ENCODE results near the gene DLL1.

The DLL1 gene

DNA sequence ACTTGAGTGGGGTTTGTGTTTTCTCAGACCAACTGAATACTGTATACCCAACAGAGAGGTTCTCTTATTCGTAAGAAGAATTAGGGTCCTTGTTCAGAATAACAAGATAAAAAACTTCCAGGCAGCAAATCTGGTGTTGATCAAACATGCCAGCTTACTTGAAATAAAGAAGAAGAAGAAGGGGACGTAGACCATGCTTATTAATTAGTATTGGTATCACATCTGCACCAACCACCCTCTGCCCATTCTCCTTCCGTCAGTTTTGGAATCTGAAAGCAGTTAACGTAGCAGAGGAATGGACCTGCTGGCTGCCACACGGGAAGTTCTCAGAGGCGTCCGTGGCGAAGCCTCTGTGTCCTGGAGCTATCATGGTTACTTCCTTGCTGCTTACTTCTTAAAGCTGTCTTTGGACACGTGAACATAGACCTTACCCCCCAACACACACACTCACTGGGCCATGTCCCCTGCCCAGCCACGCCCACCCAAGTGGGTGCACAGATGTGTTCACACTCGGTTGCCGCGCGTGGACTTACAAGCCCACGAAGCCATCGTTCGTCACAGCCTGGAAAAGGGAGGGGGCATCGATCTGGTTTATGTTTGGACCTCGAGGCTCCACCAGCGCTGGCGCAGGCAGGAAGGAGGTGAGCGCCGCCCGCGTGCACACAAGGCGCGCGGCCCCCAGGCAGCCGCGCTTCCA lies 4.1 kb upstream of the DLL1 start:
- DNase-seq = no peak

DNA sequence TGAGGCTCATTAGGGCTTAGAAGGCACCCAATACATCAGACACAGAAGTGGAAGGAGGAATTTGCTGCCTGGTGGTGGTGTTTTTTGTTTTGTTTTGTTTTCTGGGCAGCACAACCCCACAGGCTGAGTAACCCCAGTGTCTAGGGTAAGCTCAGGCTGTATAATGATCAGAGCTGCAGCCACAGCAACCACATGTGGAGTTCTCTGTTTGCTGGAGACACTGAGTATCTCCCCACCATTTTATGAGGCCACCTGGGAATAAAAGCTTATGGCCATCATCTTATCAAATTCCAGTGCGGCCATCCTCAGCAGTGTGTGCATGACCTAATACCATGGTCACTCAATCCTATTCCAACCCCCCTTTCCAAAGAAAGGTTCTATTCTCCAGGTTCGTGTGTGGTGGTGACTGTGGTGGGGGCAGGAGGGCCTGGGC lies 3.4 kb upstream of the DLL1 start:
- DNase-seq = no peak

DNA sequence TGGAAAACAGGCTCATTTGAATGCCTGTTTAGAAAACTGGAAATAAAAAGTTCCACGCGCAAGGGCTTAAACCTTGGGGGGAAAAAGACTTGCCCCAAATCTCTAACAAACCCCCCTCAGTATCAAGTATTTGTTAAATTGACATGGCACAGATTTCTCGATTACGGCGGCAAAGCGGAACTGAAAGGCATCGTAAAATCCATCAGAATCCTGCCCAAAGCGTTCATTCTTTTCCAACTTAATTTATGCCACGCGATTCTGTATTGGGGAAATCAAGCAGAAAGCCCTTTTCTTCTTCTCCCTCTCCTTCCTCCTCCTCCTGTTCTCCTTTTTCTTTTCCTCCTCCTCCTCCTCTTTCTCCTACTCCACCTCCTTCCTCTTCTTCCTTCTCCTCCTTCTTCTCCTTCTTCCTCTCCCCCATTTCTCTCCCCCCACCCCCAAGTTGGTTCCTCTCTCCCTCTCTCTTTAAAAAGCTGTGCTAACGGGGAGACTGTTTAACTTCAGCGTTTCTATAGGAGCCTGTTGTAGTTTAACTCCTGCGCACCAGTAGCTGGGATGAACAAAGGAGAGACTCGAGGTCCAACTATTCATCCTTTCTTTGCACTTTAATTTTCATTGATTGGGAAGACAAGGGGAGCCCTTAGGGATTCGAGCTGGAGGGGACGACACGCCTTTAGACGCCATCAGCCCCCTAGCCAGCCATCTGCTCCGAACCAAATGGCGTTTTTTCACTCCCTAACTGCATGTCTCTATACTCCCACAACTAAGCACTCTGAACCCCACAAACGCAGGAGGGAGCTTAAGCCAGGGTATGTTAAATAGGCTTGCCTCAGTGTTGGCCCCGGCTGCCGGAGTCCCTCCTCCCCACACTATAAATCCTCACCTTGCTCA lies 2.7 kb upstream of the DLL1 start:
- DNase-seq = no peak

DNA sequence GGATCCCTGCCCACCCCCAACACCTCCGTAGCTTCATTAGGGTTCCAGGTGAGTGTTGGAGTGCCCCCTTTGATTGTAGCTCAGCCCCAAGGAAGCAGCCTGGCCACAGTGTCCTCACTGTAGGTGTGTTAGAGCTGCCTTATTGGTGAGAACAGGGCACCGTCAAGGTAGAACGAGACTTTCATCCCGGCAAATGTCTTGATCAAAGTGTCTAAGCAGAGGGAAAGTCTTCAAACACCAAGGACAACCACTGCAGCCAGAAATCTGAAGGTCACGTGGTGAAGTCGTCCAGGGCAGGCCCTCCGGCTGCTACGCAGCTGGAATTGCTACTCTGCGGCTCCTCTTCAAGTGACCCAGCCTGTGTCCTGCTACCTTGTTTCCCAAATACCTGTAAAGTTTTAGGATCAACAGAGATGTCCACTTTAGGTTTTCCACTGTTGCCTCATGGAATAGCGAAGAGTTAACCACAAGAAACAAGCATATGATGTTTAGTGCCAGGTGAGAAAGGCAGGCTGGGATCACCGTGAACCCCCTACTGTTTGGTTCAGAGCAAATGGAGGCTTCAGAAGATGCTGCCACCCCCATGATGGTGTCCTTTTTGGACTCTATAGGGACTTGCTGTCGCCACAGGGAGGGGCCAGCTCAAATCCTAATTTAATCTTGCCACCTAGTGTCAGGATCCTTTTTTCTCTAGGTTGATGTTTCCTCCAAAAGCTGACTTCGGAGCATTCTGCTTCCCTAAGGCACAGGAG lies 1.7 kb upstream of the DLL1 start:
- no peak for DNase-seq

DNA sequence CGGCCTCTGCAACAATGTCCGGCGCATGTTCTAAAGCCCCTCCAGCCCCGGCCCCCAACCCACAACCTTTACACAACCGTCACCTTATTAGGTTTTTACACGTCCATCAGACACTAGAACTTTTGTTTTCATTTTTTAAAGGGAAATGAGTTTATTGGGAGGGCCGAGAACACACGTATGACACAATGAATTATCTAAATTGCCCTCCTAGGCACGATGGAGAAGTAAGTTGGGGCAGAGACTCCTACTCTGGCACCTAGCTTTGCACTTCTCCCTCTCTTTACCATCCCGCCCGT lies 1.2 kb upstream of the DLL1 start:
- no peak for DNase-seq

DNA sequence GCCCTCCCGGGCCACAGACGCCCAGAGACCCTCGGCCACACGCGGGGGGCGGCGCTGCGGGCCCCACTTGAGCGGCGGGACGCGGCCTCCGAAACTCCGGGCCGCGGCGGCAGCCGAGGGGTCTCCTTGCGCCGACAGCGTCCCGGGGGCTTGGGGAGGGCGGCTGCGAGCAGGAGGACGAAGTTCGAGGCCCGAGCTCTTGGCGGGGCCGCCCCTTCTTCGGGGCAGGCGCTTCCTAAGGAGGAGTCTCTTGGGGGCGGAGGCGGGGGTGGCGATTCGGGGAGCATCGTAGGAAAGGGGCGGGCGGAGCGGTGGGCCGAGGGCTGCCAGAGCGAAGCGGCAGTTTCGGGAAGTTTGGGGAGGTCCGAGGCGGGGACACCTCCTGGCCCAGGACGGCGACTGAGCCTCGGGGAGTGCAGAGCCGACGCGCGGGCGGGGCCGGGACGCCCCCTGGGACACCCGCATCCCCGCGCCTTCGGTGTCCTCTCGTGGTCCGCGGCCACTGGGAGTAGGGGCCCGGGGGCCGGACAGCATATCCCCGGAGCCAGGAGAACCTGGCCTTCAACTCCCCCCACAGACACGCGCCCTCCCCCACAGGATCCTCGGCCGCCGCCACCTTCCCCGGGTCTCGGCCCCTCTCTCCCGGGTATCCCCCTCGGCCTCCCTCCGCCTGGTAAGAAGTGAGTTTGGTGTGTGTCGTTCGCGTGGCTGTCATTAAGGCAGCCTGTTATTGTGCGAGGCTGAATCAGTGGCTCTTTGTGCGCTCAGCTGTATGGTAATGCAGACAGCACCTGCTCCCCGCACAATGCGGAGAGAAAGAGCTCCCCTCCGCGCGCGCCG lies 613 bp upstream of the DLL1 start:
- DNase-seq = peak; percentile 62

DNA sequence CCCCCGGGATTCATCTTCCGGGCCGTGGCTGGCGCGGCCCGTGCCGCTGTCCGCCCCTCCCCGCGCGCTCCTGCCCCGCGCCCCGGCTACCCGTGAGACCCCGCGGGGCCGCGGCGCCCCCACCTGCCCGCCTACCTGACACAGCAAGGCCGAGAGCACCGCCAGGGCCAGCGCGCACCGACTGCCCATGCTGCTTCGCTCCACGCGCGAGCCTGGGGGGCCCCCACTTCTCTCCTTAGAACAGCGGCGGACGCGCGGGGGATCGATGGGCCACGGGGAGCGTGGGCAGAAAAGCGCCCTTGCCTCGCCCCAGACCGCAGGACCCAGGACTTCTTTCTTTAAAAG lies 955 bp downstream of the DLL1 start:
- DNase-seq = no peak

DNA sequence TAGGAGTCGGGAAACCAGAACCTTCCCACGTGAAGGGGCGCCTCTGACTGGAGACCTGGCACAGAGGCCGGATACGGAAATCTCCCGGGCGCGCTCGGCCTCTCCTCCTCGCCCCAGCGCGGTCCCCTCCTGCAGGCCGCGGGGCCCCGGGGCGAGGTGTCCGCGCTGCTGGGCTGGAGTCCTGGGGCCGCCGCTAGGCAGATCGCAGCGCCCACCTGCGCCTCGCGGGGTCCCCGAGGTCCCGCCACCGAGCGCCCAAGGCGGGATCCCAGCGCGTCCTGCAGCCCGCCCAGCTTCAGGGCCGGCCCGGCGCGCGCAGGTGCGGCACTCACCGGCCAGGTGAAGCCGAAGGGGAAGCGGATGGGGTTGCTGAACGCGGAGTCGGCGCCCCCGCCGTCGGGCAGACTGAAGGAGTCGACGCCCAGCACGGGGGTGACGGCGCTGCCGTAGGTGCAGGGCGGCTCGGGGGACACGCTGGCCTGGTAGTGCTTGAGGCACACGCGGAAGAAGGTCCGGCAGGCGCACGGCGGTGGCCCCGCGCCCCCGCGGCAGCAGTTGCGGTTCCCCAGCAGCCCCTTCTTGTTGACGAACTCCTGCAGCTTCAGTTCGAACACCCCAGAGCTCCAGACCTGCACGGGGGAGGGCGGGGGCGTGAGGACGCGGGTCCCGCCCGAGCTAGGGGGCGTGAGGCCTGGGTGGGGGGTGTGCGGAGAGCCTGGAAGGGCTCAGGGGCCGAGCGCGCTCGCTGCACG lies 1.5 kb downstream of the DLL1 start:
- DNase-seq = no peak

DNA sequence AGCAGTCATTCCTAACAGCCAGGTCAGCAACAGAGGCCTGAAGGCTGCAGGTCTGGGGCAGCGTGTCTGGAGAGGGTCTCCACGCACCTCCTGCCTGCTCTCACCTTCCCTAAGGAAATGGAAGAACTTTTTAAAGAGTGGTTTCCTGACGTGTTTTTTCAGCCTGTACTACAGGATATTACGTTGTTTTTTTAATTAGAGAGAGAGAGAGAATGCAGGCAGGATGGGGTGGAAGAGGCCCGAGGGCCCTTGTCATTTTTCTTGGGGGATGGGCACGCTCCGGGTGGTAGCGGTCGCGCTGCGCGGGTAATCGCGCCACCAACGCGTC lies 2.1 kb downstream of the DLL1 start:
- DNase-seq = no peak

DNA sequence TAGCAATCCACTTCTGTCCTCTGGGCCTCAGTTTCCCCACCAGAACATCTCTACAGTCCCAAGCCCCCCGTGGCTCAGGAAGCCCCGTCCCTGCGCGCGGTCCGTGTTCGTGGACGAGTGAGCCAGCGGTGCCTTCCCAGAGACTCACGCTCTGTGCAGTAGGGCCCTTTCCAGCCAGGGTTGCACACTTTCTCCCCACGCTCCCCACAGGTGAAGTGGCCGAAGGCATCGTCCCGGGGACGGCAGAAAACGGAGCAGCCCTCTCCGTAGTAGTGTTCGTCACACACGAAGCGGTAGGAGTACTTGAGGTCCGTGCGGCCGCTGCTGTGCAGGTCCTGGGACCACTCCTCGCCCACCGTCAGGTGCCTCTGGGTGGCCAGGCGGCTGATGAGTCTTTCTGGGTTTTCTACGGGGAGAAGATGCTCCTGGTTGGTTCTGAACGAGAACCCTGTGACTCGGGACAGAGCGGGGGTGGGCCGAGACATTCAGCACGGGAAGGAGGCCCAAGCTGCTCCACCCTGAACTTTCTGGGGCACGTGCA lies 2.7 kb downstream of the DLL1 start:
- DNase-seq = no peak

DNA sequence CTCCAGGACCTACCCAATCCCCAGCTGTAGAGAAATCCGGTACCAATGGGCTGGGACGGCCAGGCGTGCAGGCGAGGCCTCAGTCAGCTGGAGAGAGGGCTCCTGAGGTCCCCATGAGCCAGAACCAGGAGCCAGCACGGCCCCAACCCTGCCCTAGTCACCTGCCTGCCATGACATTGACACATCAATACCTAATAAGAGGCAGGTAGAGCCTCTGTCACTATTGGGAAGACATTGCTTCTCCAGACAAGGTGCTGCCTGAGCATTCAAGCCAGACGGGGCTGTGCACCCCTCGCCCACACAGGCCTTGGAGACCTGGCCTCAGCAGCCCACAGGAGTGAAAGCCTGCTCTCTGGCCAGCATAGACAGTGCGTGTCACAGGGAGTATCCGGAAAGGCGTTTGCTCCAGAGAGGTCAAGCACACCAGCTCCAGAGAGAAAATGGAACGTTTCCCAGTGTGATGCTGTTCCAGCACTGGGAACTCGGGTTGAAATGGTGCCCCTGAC lies 3.5 kb downstream of the DLL1 start:
- DNase-seq = no peak

DNA sequence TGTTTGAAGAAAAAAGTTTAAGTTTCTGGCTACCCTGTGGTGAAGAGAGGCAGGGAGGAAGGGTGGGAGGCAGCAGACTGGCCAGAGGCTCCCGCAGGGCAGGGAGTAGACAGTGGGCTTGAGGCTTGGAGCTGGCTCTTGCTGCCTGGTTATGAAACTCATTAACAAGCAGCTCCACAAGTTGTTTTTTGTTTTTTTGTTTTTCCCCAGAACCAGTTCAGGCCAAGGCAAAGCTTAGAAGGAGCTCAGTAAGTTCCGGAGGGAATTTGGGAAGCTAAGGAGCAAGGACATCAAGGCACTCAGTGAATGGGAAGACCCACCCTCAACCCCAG lies 4.0 kb downstream of the DLL1 start:
- DNase-seq = no peak

DNA sequence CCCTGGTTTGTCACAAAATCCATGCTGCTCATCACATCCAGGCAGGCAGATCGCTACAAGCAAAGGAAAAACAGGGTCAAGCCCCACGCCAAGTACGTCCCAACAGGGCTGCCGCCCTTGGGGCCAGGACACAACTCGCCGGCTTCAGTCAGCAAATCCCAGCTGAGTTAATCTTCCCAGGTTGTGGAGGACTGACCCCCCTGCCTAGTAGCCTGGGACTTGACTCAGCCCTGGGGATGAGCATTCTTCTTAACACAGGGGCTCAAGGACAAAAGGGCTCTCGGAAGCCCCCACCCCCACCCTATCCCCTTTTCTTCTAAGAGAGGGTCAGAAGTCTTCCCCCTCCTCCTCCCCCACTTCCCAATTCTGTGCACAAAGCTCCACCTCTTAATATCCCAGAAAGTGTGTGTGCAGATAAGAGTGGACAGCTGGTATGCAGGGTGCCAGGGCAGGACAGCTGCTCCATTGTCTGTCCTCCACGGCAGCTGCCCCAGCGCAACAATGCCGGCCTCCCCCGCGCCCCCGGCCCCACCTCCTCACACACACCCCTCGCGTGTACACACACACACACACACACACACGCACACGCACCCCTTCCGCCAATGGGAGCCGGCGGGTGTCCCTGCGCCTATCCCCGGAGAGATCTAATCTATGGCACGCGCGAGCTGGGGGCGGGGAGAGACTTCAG lies 4.5 kb downstream of the DLL1 start:
- DNase-seq = no peak

DNA sequence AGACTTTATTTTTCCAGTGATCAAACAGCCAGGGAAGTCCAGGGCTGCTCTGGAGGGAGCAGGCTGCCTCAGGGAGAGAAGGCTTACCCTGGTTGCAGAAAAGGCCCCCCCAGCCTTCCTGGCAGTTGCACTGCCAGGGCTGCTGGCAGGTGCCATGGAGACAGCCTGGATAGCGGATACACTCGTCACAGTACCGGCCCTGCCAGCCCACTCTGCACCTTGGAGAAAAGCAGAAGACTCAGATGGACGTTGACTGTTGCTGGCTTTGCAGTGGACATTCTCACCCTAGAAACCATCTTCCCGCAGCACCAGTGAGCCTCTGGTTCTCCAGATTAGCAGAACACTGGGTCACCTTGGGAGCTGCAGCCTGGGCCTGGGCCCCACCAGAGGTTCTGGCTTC lies 5.4 kb downstream of the DLL1 start:
- no peak for DNase-seq

DNA sequence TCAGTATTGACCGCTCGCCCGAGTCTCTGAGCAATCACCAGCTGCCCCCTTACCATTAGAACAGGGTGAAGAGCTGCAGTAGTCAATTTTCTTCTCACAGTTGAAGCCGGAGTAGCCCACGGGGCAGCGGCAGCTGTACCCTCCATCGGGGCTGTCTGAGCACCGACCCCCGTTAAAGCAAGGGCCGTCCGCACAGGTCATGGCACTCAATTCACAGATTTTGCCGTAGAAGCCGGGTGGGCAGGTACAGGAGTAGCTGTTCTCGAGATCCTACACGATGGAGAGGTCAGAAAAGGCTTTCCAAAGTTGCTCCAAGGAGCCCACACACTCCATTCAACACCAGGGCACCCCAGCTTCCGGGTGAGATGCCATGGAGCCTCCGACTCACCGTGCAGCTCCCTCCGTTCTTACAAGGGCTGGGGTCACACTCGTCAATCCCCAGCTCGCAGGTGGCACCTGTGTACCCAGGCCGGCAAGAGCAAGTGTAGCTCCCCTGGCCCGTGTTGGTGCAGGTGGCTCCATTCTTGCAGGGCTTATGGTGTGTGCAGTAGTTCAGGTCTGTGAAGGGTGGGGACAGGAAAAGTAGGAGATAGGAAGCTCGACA lies 5.9 kb downstream of the DLL1 start:
- DNase-seq = no peak

DNA sequence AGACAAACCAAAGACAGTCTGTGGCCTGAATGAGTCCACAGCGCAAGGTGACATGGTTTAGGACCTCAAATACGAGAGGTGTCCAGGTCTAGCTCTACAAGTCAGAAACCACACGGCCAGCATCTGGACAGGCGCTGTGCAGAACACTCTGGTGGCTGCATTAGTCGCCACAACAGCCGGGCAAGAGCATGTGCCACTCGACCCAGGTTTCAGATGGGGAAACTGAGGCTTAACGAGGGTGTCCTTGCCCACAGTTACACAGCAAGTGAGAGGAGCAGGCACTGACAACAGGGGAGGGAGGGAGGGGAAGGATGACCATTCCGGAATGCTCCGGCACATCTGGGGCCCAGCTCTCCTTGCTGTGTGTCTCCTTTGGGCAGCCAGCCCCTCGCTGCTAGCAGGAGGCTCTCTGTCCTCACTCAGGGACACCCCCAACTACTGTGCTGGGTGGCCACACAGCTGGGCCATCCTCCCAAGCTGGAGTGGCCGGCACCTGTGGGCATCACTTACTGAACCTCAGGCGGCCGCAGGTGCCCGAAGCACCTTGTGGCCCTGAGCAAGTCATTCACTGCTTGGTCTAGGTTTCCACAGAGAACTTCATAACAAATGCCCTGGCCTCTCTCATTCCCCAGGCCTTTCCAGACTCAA lies 6.6 kb downstream of the DLL1 start:
- DNase-seq = no peak

DNA sequence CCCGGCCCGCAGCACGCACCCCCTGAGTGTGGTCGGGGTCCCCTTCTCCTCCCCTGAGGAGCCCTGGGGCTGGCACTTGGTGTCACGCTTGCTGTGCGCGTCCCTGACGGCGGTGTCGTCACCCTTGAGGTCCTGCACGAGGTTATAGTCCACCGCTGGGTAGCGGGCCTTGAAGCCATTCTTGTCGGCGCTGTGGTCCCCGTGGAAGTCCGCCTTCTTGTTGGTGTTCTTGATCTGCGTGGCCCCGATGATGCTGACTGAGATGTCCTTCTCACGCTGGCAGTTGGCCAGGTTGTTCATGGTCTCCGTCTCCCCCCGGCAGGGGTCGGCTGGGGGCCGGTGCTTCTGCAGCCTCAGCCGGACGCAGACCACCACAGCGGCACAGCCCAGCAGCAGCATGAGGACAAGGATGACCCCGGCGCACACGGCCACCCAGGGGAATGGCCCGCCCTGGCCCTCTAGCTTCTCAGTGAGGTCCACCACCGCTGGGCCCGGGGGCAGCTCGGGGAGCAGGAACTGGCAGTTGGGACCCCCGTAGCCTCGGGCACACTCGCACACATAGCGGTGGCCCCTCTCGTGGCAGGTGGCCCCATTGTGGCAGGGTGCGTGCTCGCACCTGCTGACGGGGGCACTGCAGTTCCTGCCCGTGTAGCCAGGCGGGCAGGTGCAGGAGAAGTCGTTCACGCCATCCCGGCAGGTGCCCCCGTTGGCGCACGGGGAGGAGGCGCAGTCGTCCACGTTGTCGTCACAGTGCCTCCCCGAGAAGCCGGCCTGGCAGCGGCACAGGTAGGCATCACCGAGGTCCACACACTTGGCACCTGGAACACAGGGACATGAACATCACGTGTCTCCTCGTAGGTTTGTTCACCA lies 7.4 kb downstream of the DLL1 start:
- DNase-seq = no peak

DNA sequence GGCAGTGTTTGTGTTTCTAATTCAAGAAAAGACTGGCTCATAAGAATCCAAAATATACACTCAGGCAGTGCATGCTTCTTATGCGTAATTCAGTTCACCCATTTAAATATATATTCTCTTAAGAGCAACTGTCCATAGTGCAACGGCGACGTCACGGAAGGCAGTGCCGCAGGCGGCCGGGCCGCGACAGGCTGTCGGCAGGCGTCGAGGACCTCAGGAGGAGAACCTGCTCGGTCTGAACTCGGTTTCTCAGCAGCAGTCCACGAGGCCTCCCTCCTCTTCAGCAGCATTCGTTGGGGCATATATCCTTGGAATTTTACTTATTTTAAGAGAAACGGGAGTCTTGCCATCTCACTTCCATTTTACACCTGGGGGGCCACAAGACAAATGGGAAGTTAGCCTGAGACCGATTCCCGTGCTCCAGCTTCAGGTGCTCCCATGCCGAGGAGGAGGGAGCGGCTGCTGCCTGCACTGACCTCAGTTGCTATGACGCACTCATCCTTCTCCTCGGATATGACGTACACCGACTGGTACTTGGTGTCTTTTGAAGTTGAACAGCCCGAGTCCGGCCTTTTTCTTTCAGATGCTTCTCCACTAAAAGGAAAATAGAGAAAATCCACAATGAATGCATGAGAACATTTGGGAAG lies 8.2 kb downstream of the DLL1 start:
- no peak for DNase-seq

All from NCI-H1417 treated with DMSO at 0.1 percent for 48 hours (cell line).